Ishikawa (cell line): ENCODE results near the gene CLK4.

Experiments used
- CEBPB ChIP-seq: IDR thresholded peaks from 2 replicates; pipeline ENCODE4 v1.6.1; 2012
- CREB1 ChIP-seq: IDR thresholded peaks from 2 replicates; pipeline ENCODE4 v1.6.1; 2012; ENCODE audit warnings: low read depth
- EGR1 ChIP-seq: IDR thresholded peaks from 2 replicates; pipeline ENCODE4 v1.6.1; 2012
- EP300 ChIP-seq: IDR thresholded peaks from 2 replicates; pipeline ENCODE4 v1.6.1; 2012; ENCODE audit warnings: borderline replicate concordance
- FOXM1 ChIP-seq: IDR thresholded peaks from 2 replicates; pipeline ENCODE4 v1.6.1; 2012; ENCODE audit warnings: low read depth, borderline replicate concordance
- NFIC ChIP-seq: IDR thresholded peaks from 2 replicates; pipeline ENCODE4 v1.6.1; 2012
- RAD21 ChIP-seq: IDR thresholded peaks from 2 replicates; pipeline ENCODE4 v1.6.1; 2012; ENCODE audit warnings: low read depth
- TAF1 ChIP-seq: IDR thresholded peaks from 2 replicates; pipeline ENCODE4 v1.6.1; 2012; ENCODE audit warnings: low read depth, mild to moderate bottlenecking
- TCF12 ChIP-seq: IDR thresholded peaks from 2 replicates; pipeline ENCODE4 v1.6.1; 2012; ENCODE audit warnings: low read depth
- TEAD4 ChIP-seq: IDR thresholded peaks from 2 replicates; pipeline ENCODE4 v1.6.1; 2012
- YY1 ChIP-seq: IDR thresholded peaks from 2 replicates; pipeline ENCODE4 v1.6.1; 2012; ENCODE audit warnings: low read depth
- ZBTB7A ChIP-seq: IDR thresholded peaks from 2 replicates; pipeline ENCODE4 v1.6.1; 2012; ENCODE audit warnings: low read depth
- TF ChIP-seq, protein P1 (sequence below): IDR thresholded peaks from 2 replicates; pipeline ENCODE4 v1.6.1; 2012; ENCODE audit warnings: low read depth, mild to moderate bottlenecking
- TF ChIP-seq, protein P2 (sequence below): IDR thresholded peaks from 2 replicates; pipeline ENCODE4 v1.6.1; 2012
- TF ChIP-seq, protein P3 (sequence below): IDR thresholded peaks from 2 replicates; pipeline ENCODE4 v1.6.1; 2012

The CLK4 gene

DNA sequence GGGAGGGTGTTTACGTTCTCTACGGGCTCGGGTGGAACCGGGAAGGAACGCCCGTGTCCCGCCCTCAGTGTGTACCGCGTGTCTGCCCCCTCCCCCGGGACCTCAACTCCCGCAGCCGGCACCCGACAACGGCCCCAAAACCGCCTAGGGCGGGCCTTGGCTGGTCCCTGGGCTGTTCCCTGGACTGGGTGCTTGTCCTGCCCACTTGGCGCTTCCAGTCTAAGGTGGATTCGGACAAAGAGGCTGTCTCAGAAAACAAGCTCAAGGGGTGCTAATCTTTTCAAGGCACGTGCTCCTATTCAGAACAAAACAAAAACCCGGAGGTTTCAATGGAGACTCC is 379 bp upstream of the CLK4 start:
- TF ChIP-seq FOXM1: no peak
- no peak for TF ChIP-seq EP300
- TF ChIP-seq YY1: no peak
- 0 out of 2 replicates have a peak, but pooled peaks have one; percentile 7 for TF ChIP-seq TCF12

DNA sequence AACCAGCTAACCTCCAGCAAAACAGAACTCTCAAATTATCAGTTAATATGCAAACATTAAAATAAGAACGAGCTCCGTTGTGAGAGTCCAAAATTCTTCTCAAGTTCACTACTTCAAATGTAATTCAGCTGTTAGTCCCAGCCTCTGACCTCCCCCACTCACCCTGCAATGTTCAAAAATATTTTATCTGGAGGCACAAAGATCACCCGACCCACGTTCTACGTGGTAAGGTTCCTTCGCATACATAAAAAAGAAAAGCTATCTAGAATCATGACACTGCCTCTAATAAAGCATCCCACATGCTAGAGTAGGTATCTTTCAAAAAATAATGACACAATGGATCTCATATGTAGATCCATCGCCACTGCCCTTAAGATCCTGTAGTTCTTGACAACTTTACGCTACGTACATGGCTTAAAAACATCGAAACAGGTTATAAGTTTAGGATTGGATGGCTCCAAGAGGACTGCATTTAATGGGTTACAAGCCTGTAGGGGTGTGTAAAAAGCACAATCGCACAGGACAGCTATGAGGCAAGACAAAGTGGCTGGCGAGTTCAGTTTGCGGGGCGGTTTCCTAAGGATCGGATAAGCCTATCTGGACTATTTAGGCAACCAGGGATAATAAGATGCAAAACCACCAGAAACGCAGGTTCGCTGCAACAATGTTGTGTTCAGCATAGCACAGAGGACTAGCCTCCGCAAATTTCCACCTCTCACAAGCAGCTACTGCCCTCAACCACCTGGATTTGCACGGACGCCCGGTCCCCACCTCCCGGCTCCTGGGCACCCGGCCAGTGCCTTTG is 969 bp downstream of the CLK4 start:
- TF ChIP-seq, protein P1, sequence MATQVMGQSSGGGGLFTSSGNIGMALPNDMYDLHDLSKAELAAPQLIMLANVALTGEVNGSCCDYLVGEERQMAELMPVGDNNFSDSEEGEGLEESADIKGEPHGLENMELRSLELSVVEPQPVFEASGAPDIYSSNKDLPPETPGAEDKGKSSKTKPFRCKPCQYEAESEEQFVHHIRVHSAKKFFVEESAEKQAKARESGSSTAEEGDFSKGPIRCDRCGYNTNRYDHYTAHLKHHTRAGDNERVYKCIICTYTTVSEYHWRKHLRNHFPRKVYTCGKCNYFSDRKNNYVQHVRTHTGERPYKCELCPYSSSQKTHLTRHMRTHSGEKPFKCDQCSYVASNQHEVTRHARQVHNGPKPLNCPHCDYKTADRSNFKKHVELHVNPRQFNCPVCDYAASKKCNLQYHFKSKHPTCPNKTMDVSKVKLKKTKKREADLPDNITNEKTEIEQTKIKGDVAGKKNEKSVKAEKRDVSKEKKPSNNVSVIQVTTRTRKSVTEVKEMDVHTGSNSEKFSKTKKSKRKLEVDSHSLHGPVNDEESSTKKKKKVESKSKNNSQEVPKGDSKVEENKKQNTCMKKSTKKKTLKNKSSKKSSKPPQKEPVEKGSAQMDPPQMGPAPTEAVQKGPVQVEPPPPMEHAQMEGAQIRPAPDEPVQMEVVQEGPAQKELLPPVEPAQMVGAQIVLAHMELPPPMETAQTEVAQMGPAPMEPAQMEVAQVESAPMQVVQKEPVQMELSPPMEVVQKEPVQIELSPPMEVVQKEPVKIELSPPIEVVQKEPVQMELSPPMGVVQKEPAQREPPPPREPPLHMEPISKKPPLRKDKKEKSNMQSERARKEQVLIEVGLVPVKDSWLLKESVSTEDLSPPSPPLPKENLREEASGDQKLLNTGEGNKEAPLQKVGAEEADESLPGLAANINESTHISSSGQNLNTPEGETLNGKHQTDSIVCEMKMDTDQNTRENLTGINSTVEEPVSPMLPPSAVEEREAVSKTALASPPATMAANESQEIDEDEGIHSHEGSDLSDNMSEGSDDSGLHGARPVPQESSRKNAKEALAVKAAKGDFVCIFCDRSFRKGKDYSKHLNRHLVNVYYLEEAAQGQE: no peak
- TF ChIP-seq, protein P2, sequence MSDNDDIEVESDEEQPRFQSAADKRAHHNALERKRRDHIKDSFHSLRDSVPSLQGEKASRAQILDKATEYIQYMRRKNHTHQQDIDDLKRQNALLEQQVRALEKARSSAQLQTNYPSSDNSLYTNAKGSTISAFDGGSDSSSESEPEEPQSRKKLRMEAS: no peak
- no peak for TF ChIP-seq YY1
- TF ChIP-seq TAF1: no peak
- no peak for TF ChIP-seq RAD21
- no peak for TF ChIP-seq EGR1
- no peak for TF ChIP-seq CREB1

DNA sequence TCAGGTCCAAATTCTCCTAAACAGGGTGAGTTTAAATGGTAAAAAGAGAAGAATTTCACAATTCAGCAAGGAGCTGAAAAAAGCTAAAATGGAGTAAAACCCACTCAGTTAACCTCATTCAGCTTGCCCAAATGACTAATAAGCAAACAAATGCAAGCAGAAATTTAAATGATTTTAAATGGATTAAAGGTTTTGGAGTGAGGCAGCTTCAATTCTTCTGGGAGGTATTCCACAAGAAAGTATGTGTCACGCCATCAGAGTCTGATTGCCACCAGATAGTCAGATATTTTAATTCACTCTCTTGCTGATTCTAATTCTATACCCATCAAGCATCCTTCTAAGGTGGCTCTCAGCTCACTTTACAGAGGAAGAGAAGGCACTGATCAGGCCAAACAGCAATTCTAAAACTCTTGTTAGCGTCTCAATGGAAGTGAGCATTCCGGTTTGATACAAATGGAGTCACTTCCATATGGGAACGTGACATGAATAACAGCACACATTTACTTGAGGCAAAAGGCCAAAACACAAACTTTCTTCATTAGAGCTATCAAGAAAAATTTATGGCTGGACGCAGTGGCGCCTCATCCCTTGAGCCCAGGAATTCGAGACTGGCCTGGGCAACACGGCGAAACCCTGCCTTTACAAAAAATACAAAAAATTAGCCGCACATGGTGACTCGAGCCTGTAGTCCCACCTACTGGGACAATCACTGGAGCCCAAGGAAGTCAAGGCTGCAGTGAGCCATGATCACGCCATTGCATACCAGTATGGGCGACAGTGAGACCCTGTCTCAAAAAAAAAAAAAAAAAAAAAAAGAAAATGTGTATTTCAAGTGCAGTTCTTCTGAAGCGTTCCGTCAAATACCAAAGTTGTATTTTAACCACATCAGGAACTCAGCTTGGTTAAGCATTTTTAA is 2.0 kb downstream of the CLK4 start:
- no peak for TF ChIP-seq EGR1
- no peak for TF ChIP-seq TAF1
- TF ChIP-seq, protein P1: no peak
- TF ChIP-seq, protein P2: no peak
- TF ChIP-seq FOXM1: no peak
- no peak for TF ChIP-seq TCF12
- TF ChIP-seq EP300: no peak
- no peak for TF ChIP-seq CREB1
- no peak for TF ChIP-seq TEAD4

DNA sequence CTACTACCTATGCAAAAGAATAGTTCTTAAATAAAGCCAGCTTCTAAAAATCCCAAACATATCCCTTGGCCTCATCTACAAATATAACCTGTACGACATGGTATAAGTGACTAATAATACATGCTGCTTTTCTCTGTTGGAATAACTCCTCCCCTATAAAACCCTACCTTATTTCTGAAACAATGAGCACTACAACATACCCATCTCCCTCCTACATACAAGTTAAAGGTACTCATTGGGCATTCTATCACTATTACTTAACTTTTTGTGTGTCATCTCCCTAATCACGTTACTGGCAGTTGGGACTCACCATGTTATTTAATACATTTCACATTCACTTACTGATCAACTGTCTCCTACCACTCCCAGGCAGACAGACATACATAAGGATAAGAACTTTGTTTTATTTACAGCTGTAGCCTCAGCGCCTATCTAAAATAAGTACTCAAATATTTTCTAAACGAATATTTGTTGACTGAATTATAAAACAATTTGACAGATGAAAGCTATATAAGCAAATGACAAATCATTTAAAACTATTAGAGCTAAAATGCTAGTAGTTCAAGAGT is 4.1 kb downstream of the CLK4 start:
- TF ChIP-seq CEBPB (no peak), EP300 (no peak), YY1 (no peak)

DNA sequence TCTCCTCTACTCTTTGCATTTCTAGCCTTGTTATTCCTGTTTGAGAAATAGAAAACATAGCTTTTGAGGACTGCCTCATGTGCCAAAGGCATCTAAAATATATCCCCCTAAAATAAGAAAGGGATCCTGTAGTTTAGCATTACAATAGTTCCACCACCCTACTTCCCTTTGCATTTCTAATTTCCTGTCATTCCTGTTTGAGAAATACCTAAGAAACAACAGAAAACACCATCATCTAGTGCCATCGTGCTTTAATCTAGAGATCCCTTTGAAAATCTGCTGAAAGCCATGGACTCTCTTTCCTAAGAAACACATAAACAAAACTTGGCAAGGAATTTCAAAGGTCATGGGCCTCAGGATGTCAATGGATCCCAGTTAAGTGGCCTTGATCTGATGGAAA is 7.5 kb downstream of the CLK4 start:
- TF ChIP-seq, protein P3, sequence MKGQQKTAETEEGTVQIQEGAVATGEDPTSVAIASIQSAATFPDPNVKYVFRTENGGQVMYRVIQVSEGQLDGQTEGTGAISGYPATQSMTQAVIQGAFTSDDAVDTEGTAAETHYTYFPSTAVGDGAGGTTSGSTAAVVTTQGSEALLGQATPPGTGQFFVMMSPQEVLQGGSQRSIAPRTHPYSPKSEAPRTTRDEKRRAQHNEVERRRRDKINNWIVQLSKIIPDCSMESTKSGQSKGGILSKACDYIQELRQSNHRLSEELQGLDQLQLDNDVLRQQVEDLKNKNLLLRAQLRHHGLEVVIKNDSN: no peak
- TF ChIP-seq EGR1 (no peak), TAF1 (no peak)

DNA sequence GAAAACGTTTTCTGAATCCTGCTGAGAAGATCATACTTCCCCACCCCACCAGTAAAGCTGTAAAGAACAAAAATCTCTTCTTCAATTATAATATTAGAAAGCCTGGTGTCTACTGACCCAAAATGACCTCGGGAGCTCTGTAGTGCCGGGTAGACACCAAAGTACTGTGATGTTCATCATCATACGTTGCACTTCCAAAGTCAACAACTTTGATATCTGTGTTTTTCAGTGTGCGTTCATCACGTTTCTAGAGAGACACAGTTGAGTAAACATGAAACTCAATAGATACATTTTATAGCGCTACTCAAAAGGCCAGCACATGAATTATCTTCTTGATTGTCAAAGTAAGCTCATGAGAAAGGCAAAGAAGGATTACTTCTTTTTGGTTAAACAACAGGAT is 14.6 kb downstream of the CLK4 start:
- TF ChIP-seq FOXM1 (no peak), EGR1 (no peak), RAD21 (no peak), YY1 (no peak), TAF1 (no peak), CEBPB (no peak), TCF12 (no peak), NFIC (no peak), ZBTB7A (no peak), EP300 (no peak), TEAD4 (no peak)
- TF ChIP-seq, protein P1: no peak
